ENCODE data around the gene INSL3.

GRCh38 chr19:17775991-17776803 is 45.1 kb downstream of the INSL3 start:
- TF ChIP-seq, protein P1, sequence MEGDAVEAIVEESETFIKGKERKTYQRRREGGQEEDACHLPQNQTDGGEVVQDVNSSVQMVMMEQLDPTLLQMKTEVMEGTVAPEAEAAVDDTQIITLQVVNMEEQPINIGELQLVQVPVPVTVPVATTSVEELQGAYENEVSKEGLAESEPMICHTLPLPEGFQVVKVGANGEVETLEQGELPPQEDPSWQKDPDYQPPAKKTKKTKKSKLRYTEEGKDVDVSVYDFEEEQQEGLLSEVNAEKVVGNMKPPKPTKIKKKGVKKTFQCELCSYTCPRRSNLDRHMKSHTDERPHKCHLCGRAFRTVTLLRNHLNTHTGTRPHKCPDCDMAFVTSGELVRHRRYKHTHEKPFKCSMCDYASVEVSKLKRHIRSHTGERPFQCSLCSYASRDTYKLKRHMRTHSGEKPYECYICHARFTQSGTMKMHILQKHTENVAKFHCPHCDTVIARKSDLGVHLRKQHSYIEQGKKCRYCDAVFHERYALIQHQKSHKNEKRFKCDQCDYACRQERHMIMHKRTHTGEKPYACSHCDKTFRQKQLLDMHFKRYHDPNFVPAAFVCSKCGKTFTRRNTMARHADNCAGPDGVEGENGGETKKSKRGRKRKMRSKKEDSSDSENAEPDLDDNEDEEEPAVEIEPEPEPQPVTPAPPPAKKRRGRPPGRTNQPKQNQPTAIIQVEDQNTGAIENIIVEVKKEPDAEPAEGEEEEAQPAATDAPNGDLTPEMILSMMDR (IDR thresholded peaks at IDR 0.05; ENCODE audit: low read depth, low read length, missing input control), result no peak
- no peak for TF ChIP-seq JUND (IDR thresholded peaks at IDR 0.05)
- TF ChIP-seq GABPA (IDR thresholded peaks at IDR 0.05 in 1 of 2, conservative IDR thresholded peaks at IDR 0.05 in 1 of 2), result no peak
- TF ChIP-seq, protein P2, sequence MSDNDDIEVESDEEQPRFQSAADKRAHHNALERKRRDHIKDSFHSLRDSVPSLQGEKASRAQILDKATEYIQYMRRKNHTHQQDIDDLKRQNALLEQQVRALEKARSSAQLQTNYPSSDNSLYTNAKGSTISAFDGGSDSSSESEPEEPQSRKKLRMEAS (IDR thresholded peaks at IDR 0.05), result no peak
- TF ChIP-seq EGR1 (IDR thresholded peaks at IDR 0.05; ENCODE audit: low read depth in 2 of 2), result no peak
- no peak for TF ChIP-seq YY1 (IDR thresholded peaks at IDR 0.05)
- TF ChIP-seq RAD21 (IDR thresholded peaks at IDR 0.05), result no peak

Data from liver (tissue), 3 donors.